GM21723 (cell line): Measurements from ENCODE around the gene SORBS2.
"Not testable (repeated sequence)": the region's sequence is repeated elsewhere in the genome, so short reads cannot be mapped to it uniquely, and the experiment has no call there.

Experiments used
- ATAC-seq: cut with Tn5 transposase; IDR thresholded peaks from one replicate; pipeline ENCODE4 v1.9.1; 2021; ENCODE audit warnings: mild to moderate bottlenecking, moderate library complexity; ENCODE audit not compliant: unreplicated experiment

Gene SORBS2

DNA sequence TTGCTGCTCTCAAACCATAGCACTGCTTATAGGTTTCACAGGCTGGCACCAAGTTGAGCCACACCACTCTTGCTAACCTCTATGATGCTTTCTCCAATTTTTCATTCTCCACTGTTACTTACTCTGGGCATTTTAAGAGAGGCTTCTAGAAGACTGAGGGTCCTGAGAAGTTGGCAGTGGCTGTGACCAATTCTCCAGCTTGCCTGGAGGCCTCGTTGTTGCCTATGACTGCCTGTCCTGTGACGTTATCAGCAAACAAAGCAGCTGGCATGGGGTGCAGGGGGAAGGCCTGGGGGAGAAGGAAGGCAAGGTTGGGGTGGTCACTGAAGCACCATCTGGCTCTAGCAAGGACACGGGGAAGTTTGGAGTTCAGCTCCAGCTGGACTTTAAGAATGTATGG is 246.3 kb downstream of the SORBS2 start:
- no peak for ATAC-seq

DNA sequence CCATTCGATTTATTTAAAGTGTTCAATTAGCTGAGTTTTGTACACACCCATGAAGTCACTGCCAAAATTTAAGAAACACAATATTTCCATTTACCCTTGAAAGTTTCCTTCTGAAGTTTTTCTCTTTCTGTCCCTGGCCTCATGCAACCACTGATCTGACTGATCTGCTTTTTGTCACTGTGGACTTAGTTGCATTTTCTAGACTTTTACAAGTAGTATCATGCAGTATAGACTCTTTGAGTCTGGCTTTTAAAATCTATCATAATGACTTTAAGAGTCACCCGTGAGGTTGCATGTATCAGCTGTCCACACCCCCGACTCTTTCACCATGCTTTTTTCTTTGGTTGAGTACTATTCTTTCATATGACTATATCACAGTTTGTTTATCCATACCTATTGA is 247.6 kb downstream of the SORBS2 start:
- no peak for ATAC-seq

DNA sequence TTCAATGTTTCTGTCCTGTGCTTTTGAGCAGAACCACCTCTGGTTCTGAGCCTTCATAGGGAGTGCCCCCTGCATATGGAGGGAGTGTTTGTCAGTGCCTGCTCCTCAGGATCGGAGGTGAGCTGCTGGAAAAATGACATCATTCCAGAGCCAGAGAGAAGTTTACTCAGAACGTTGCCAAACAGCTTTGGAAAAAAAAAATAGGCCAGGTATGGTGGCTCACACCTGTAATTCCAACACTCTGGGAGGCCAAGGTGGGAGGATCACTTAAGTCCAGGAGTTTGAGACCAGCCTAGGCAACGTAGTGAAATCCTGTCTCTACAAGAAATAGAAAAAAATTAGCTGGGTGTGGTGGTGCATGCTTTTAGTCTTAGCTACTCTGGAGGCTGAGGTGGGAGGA is 249.5 kb downstream of the SORBS2 start:
- no peak for ATAC-seq

DNA sequence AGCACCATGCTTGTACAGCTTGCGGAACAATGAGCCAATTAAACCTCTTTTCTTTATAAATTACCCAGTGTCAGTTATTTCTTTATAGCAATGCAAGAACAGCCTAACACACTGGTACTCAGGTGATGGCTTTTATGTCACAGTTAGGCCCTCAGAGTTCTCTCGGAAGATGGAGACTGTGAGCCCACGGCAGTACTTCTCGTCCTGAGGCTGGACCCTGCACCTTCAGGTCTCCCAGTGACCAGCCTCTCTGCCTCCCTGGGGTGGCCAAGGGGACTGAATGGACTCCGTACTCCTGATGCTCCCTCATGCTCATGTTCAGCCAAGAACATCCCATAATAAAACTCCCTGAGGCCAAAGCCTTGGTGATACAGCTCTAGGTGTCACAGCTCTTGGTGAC is 251.7 kb downstream of the SORBS2 start:
- no peak for ATAC-seq

DNA sequence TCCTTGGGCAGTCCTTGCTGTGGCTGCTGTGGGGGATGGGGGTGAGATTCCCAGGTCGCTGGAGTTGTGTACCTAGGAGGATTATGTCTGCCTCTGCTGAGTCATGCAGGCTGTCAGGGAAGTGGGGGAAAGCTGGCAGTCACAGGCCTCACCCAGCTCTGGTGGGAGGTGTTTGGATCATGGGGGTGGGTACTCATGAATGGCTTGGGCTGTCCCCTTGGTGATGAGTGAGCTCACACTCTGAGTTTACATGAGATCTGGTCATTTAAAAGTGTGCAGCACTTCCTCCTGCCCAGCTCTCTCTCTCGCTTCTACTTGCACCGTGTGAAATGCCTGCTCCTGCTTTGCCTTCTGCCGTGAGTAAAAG is 252.1 kb downstream of the SORBS2 start:
- ATAC-seq, result no peak

DNA sequence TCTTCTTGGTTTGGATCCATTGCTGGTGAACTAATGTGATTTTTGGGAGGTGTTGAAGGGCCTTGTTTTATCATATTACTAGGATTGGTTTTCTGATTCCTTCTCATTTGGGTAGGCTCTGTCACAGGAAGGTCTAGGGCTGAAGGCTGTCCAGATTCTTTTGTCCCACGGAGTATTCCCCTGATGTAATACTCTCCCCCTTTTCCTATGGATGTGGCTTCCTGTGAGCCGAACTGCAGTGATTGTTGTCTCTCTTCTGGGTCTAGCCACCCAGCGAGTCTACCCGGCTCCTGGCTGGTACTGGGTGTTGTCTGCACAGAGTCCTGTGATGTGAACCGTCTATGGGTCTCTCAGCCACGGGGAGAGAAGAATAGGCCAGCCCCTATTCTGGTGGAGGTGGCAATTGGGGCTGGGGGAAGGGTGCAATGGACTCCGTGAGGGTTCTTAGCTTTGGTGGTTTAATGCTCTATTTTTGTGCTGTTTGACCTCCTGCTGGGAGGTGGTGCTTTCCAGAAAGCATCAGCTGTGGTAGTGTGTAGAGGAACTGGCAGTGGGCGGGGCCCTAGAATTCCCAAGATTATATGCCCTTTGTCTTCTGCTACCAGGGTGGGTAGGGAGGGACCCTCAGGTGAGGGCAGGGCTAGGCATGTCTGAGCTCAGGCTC is 252.6 kb downstream of the SORBS2 start:
- ATAC-seq, result not testable (repeated sequence)

DNA sequence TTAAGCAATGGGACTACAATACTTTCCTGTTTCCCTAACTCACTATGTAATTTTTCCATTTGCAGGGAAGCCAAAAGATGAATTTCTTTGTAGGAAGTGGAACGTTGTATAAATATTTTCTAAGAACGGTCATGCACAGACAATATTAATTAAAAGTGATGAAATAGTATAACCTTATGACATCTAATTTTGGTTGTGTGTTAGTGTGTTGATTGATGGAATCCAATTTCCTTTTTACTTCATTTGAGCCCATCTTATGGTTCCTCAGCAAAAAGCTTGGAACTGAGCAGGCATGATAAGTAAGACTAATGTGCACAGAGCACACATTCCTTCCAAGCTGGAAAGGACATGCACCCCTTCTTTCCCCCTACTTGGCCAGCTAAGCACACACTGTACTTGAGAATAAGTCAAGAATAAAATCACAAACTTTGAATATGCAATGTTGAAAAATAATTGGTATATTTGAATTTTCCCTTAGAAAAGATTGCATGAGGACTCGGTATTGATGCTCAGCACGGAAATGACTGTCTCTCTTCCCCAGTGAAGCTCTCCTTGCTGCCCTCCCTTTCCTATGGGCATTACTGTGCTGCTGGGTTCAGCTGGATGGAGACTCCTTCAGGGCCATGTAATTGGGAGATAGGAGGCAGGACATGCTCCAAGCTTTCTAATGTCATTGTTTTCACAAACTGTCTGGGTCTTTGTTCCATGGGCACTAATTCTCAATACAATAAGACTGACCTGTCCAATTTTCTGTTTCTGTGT is 257.4 kb downstream of the SORBS2 start:
- no peak for ATAC-seq

DNA sequence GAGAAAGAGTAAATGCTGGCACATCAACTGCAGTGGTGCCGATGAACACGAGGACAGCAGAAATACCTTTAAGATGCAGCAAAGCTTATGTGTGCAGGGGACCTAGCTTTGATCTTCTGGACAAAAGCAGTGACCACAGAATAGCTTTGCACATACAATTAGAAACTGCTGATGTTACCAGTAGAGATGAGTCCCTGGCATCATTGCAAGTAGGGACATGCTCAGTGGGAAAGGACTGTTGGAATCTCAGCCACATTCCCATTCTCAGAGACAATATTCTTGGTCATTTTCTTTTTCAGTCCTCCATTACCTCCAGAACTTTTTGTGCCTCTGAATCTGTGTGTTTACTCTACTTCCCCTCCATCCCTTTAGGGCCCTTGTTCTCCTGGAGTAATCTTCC is 259.7 kb downstream of the SORBS2 start:
- ATAC-seq, result no peak

DNA sequence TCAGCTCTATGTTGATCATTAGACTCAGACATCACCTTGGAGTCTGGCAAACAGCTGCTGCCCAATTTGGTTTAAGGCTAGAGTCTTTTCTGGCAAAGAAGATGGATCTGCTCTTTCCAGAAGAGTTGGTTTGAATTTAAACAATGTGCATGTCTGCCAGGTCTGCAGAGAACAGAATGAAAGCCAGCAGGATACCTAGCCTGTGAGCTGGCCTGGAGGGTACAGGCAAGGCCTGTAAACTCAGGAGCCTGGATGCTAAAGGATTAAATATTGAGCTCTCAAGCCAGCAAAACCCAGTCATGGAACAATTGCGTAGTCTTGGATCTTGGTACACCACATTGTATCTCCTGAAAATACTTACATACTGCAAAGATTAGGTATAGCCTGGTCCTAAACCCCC is 261.1 kb downstream of the SORBS2 start:
- no peak for ATAC-seq

DNA sequence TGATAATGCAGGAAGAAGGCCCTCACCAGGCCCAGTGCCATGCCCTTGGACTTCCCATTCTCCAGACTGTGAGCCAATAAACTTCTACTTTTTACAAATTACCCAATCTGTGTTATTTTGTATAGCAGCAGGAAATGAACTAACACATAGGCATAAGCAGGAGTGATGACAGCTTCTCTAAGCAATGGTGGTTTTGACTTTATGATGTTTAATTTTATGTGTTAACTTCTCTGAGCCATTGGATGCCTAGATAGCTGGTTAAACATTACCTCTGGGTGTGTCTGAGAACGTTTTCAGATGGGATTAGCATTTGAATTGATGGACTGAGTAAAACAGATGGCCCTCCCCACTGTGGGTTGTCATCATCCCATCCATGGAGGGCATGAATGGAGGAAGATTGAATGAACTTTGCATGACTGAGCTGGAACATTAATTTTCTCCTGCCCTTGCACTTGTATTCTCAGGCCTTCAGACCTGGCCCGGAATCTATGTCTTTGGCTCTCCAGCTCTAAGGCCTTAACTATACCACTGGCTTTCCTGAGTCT is 262.8 kb downstream of the SORBS2 start:
- no peak for ATAC-seq

DNA sequence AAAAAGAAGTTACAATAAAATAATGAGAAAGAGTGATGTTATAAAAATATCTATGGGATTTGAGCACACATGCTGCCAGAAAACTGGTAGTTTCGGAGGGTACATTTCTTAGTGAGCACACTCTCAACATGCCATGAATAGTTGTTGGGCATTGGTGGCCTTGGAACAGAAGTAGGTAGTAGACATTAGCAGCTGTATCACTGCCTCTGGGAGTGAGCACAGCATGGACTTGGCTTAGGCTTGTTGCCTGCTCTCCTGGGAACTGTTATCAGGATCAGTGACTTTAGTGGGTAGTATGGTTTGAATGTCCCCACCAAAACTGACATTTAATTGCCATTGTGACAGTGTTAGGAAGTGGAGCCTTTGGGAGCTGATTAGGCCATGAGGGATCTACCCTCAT is 263.4 kb downstream of the SORBS2 start:
- ATAC-seq, result no peak

DNA sequence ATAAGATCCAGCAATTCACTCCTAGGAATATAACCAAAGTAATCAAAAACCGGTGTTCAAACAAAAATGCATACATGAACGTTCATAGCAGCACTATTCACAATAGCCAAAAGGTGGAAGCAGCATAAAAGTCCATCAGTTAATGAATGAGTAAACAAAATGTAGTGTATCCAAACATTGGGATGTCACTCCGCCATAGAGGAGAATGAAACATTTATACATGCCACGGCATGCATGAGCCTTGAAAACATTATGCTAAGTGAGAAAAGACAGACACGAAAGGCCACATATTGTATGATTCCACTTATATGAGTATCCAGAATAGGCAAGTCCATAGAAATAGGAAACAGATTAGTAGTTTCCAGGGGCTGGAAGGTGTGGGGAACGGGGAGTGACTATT is 265.7 kb downstream of the SORBS2 start:
- ATAC-seq, result no peak

DNA sequence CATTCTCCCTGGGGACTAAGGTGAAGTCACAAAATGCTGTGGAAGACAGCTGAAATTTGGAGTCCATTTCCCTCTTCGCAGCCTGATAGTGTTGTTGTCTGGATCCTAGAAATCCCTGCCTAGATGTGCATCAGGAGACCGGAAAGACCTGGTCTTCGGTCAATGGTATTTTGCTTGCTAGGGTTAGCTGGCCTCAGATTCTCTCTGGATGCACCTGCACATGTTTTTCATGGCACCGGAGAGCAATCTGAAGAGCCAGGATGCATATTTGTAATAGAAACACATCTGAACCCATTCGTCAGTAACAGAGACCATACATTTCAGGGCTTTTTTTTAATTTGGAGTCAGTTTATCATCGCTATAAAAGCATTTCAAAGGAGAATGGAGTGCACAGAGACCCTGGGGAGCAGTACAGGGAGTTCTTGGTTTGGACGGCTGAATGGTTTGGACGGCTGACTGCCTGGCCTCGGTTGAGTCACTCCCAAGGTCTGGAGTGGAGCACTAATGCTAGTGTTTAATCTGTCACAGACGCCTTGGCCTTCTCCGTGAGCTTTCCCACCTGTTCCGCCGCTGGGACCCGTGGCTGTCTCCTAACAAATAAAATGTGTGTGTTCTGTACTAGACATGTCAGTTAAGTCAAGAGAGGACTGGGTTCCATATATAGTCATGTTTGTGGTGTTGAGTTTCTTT is 269.2 kb downstream of the SORBS2 start:
- ATAC-seq, result no peak

DNA sequence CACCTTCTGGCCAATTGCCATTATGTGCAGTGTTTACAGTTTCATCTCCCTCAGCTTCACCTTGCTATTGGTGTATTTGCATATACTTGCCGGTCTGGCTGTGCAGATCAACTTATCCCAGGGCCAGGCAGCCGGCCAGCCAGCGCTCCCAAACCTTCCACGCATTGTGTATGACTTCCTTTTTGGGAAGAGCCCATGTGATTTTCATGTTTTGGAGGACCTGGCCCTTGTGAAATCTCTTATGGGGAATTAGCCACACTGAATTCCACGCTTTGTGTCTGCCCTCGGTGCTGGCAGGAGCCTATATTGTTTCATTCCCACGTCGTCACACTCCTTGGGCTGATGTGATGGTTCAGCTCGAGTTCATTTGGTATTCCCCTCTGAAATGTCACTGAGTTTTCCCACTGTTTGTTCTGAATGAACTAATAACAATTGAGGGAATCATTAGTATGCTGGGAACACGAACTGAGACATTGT is 270.7 kb downstream of the SORBS2 start:
- no peak for ATAC-seq

DNA sequence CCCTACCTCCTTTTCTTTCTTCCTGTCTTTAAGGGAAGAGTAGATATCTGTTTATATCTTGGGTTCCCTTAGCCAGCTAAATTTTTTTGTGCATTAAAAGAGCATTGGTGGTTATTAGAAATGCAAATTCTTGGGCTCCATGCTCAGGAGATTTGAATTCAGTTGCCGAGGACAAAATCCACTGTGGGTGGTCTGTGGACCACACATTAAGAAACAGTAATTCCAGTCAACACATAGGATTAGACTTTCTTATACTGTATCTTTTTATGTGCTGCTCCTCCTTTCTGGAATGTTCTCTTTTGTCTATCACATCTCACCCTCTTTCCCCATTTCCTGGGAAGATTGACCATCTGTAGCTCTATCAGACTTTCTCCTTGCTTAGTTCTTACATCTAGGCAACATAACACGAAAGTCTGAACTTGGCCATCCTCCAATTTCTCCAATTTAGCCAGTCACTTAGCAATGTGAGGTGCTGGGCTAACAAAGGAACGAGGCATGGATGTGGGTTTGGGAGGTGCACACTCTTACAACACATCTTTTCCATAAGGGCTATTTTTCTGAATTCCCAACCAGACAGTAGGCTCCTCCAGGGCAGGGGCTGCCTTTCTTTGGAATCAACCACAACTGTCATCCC is 271.4 kb downstream of the SORBS2 start:
- no peak for ATAC-seq

DNA sequence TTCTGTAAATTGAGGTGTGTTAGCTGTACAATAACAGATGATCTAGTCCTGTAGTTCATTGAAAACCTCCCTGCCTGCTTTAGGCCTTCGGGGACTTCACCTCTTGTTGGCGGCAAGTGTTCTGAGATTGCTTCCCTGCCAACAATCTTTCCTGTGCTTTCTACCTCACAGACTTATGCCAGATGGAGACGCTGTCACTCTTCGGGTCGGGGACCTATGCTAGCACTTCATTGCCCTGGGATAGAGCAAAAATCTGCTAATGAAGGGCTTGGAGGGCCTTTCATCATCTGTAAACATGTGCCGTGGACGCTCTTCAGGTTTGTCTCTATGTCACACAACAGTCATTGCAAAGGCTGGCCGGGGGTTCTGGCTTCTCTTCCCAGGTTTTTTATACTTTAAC is 272.0 kb downstream of the SORBS2 start:
- ATAC-seq, result no peak

DNA sequence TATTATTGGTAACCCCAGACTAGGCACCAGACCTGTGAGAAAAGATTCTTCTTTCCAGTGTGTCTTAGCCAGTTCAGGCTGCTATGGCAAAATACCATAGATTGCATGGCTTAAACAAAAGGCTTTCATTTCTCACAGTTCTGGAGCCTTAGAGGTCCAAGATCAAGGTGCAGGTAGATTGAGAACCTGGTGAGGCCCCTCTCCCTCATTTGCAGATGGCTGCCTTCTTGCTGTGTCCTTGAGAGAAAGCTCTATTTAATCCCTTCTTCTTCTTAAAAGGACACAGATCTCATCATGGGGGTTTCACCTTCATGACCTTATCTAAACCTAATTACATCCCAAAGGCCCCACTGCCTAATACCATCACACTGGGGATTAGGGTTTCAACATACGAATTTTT is 273.2 kb downstream of the SORBS2 start:
- ATAC-seq, result no peak

DNA sequence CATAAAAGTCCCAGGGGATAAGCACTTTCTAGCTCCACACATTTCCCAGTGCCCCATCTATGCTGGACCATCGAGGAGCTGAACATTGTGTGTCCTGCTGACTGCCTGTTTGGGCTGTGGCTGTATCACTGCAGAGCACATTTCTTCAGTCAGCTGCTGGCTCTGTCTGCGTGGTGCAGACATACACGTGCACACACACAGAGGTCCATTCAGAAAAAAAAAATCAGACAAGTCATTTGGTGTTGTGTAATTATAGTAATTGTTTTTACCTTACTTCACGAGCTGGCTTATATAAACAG is 275.6 kb downstream of the SORBS2 start:
- no peak for ATAC-seq

DNA sequence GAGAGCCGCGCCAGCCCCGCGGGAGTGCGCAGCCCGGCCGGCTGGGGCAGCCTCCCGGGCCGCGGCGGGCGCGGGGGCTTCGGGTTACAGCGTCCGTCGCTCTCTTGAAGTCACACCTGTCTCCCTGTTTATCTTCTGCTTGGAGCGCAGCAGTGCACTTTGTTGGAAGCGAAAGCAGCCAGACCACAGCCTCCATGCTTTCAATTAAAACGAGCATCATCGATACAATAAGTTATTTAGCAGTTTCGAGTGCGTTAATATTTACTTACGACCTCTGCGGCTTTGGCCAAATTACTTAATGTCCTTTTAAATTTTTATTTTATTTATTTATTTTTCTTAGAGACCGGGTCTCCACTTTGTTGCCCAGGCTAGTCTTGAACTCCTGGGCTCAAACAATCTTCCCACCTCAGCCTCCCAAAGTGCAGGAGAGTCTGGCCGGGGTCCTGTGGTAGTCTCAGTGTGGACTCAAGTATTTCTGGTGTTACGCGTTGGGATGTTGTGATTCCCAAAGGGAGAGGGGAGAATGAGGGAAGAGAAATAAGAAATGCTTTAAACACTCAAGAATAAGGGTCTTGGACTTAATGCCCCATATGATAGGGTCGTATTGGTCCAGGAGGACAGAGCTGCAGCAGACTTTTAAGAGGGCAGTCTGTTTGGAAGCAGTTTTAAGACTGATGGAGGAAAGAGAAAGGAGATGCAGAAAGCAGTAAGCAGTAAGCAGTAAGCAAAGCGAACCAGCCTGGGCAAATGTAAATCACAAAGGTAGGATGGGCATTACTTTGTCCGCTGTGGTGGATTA is 276.2 kb downstream of the SORBS2 start:
- ATAC-seq, result no peak
